NCI-H2196 treated with DMSO at 0.1 percent for 48 hours (cell line): ENCODE data around the gene C1QTNF5.

Experiments used
- DNase-seq: peaks from one replicate; lab custom pipeline; 2025; ENCODE audit not compliant: unreplicated experiment; lab: John Stamatoyannopoulos, UW

The C1QTNF5 gene

GRCh38 chr11:119318240-119319135, 22.2 kb downstream of the C1QTNF5 start:
- DNase-seq, result peak; percentile 14

GRCh38 chr11:119317592-119318239, 23.0 kb downstream of the C1QTNF5 start:
- DNase-seq, result no peak

- no peak for DNase-seq
Measured at GRCh38 chr11:119316729-119317591, 23.7 kb downstream of the C1QTNF5 start, which contains the start of gene MCAM. TSS of gene MCAM (minus strand) at chr11:119317130. CDS start at chr11:119317101, 29 bp downstream.

- peak; percentile 54 for DNase-seq
Measured at GRCh38 chr11:119316016-119316728, 24.5 kb downstream of the C1QTNF5 start.

GRCh38 chr11:119315131-119316015, 25.3 kb downstream of the C1QTNF5 start:
- DNase-seq, result peak; percentile 92

GRCh38 chr11:119314726-119315125, 26.0 kb downstream of the C1QTNF5 start:
- DNase-seq, result no peak

- no peak for DNase-seq
Measured at GRCh38 chr11:119310682-119311052, 30.0 kb downstream of the C1QTNF5 start.

GRCh38 chr11:119309953-119310681, 30.6 kb downstream of the C1QTNF5 start:
- no peak for DNase-seq

GRCh38 chr11:119309411-119309810, 31.3 kb downstream of the C1QTNF5 start:
- DNase-seq, result no peak

GRCh38 chr11:119307974-119308373, 32.7 kb downstream of the C1QTNF5 start:
- no peak for DNase-seq

GRCh38 chr11:119307219-119307618, 33.5 kb downstream of the C1QTNF5 start:
- DNase-seq, result no peak

GRCh38 chr11:119306373-119306890, 34.3 kb downstream of the C1QTNF5 start:
- DNase-seq, result no peak

- DNase-seq, result no peak
Measured at GRCh38 chr11:119305556-119306372, 34.9 kb downstream of the C1QTNF5 start.

- DNase-seq, result no peak
Measured at GRCh38 chr11:119303227-119303718, 37.4 kb downstream of the C1QTNF5 start.

GRCh38 chr11:119300198-119300964, 40.3 kb downstream of the C1QTNF5 start:
- DNase-seq, result no peak

- no peak for DNase-seq
Measured at GRCh38 chr11:119299416-119299815, 41.3 kb downstream of the C1QTNF5 start.

GRCh38 chr11:119298726-119299125, 42.0 kb downstream of the C1QTNF5 start:
- no peak for DNase-seq
